ENCODE results near the gene WFDC1.

Gene WFDC1

GRCh38 chr16:84348386-84348888 is 53.8 kb downstream of the WFDC1 start:
- Histone ChIP-seq H3K4me3 (ENCODE audit: low read depth in 1 of 2, low read length in 2 of 2) (no peak overlapping the region), H3K9ac (ENCODE audit: low read depth in 1 of 2, low read length in 2 of 2) (no peak overlapping the region), H3K4me1 (ENCODE audit: control insufficient read depth in 1 of 2, insufficient read depth in 2 of 2, low read length in 2 of 2) (peaks cover 18 to 28% of the 10 kb centered on the region in 2 donors), H3K9me3 (ENCODE audit: control insufficient read depth in 1 of 2, low read length in 2 of 2) (no peaks in the 10 kb centered on the region), H3K36me3 (ENCODE audit: control insufficient read depth in 1 of 2, insufficient read depth in 2 of 2, low read length in 2 of 2) (no peaks in the 10 kb centered on the region), H3K27me3 (ENCODE audit: control insufficient read depth in 1 of 2, insufficient read depth in 2 of 2, low read length in 2 of 2) (no peaks in the 10 kb centered on the region), H3K27ac (ENCODE audit: low read depth, low read length) (no peak overlapping the region)

GRCh38 chr16:84349862-84350684 is 55.4 kb downstream of the WFDC1 start:
- no peaks in the 10 kb centered on the region for H3K27me3 ChIP-seq (ENCODE audit: control insufficient read depth in 1 of 2, insufficient read depth in 2 of 2, low read length in 2 of 2)
- H3K4me3 ChIP-seq (ENCODE audit: low read depth in 1 of 2, low read length in 2 of 2): peak overlapping the region in 1 of 2 donors; percentile 40
- no peaks in the 10 kb centered on the region for H3K36me3 ChIP-seq (ENCODE audit: control insufficient read depth in 1 of 2, insufficient read depth in 2 of 2, low read length in 2 of 2)
- H3K4me1 ChIP-seq (ENCODE audit: control insufficient read depth in 1 of 2, insufficient read depth in 2 of 2, low read length in 2 of 2): peaks cover 18 to 28% of the 10 kb centered on the region in 2 donors
- peak overlapping the region; percentile 20 to 32 for H3K9ac ChIP-seq (ENCODE audit: low read depth in 1 of 2, low read length in 2 of 2)
- H3K9me3 ChIP-seq (ENCODE audit: control insufficient read depth in 1 of 2, low read length in 2 of 2): no peaks in the 10 kb centered on the region
- peak overlapping the region; percentile 23 for H3K27ac ChIP-seq (ENCODE audit: low read depth, low read length)

- Histone ChIP-seq H3K36me3 (ENCODE audit: control insufficient read depth in 1 of 2, insufficient read depth in 2 of 2, low read length in 2 of 2) (no peaks in the 10 kb centered on the region), H3K9me3 (ENCODE audit: control insufficient read depth in 1 of 2, low read length in 2 of 2) (no peaks in the 10 kb centered on the region), H3K27ac (ENCODE audit: low read depth, low read length) (no peak overlapping the region), H3K27me3 (ENCODE audit: control insufficient read depth in 1 of 2, insufficient read depth in 2 of 2, low read length in 2 of 2) (no peaks in the 10 kb centered on the region), H3K9ac (ENCODE audit: low read depth in 1 of 2, low read length in 2 of 2) (peak overlapping the region; percentile 20 to 32), H3K4me3 (ENCODE audit: low read depth in 1 of 2, low read length in 2 of 2) (no peak overlapping the region), H3K4me1 (ENCODE audit: control insufficient read depth in 1 of 2, insufficient read depth in 2 of 2, low read length in 2 of 2) (peaks cover 18 to 28% of the 10 kb centered on the region in 2 donors)
These were observed 56.2 kb downstream of the WFDC1 start for GRCh38 chr16:84350685-84351400.

GRCh38 chr16:84351630-84352029 is 57.0 kb downstream of the WFDC1 start:
- no peaks in the 10 kb centered on the region for H3K36me3 ChIP-seq (ENCODE audit: control insufficient read depth in 1 of 2, insufficient read depth in 2 of 2, low read length in 2 of 2)
- H3K27ac ChIP-seq (ENCODE audit: low read depth, low read length): no peak overlapping the region
- H3K27me3 ChIP-seq (ENCODE audit: control insufficient read depth in 1 of 2, insufficient read depth in 2 of 2, low read length in 2 of 2): no peaks in the 10 kb centered on the region
- no peak overlapping the region for H3K9ac ChIP-seq (ENCODE audit: low read depth in 1 of 2, low read length in 2 of 2)
- no peaks in the 10 kb centered on the region for H3K9me3 ChIP-seq (ENCODE audit: control insufficient read depth in 1 of 2, low read length in 2 of 2)
- H3K4me1 ChIP-seq (ENCODE audit: control insufficient read depth in 1 of 2, insufficient read depth in 2 of 2, low read length in 2 of 2): peaks cover 25 to 36% of the 10 kb centered on the region in 2 donors
- no peak overlapping the region for H3K4me3 ChIP-seq (ENCODE audit: low read depth in 1 of 2, low read length in 2 of 2)

- Histone ChIP-seq H3K4me3 (ENCODE audit: low read depth in 1 of 2, low read length in 2 of 2) (no peak overlapping the region), H3K9ac (ENCODE audit: low read depth in 1 of 2, low read length in 2 of 2) (no peak overlapping the region), H3K27me3 (ENCODE audit: control insufficient read depth in 1 of 2, insufficient read depth in 2 of 2, low read length in 2 of 2) (no peaks in the 10 kb centered on the region), H3K36me3 (ENCODE audit: control insufficient read depth in 1 of 2, insufficient read depth in 2 of 2, low read length in 2 of 2) (no peaks in the 10 kb centered on the region), H3K4me1 (ENCODE audit: control insufficient read depth in 1 of 2, insufficient read depth in 2 of 2, low read length in 2 of 2) (peaks cover 40 to 44% of the 10 kb centered on the region in 2 donors), H3K9me3 (ENCODE audit: control insufficient read depth in 1 of 2, low read length in 2 of 2) (no peaks in the 10 kb centered on the region), H3K27ac (ENCODE audit: low read depth, low read length) (no peak overlapping the region)
These were observed 59.6 kb downstream of the WFDC1 start for GRCh38 chr16:84354306-84354705.

- Histone ChIP-seq H3K9ac (ENCODE audit: low read depth in 1 of 2, low read length in 2 of 2) (no peak overlapping the region), H3K9me3 (ENCODE audit: control insufficient read depth in 1 of 2, low read length in 2 of 2) (no peaks in the 10 kb centered on the region), H3K36me3 (ENCODE audit: control insufficient read depth in 1 of 2, insufficient read depth in 2 of 2, low read length in 2 of 2) (no peaks in the 10 kb centered on the region), H3K4me1 (ENCODE audit: control insufficient read depth in 1 of 2, insufficient read depth in 2 of 2, low read length in 2 of 2) (peaks cover 35 to 41% of the 10 kb centered on the region in 2 donors), H3K27me3 (ENCODE audit: control insufficient read depth in 1 of 2, insufficient read depth in 2 of 2, low read length in 2 of 2) (no peaks in the 10 kb centered on the region), H3K27ac (ENCODE audit: low read depth, low read length) (no peak overlapping the region), H3K4me3 (ENCODE audit: low read depth in 1 of 2, low read length in 2 of 2) (no peak overlapping the region)
These were observed 60.5 kb downstream of the WFDC1 start for GRCh38 chr16:84355149-84355548.

GRCh38 chr16:84356176-84356575 is 61.5 kb downstream of the WFDC1 start:
- peak overlapping the region in 1 of 2 donors; percentile 1 for H3K9ac ChIP-seq (ENCODE audit: low read depth in 1 of 2, low read length in 2 of 2)
- H3K27ac ChIP-seq (ENCODE audit: low read depth, low read length): no peak overlapping the region
- H3K27me3 ChIP-seq (ENCODE audit: control insufficient read depth in 1 of 2, insufficient read depth in 2 of 2, low read length in 2 of 2): no peaks in the 10 kb centered on the region
- H3K4me1 ChIP-seq (ENCODE audit: control insufficient read depth in 1 of 2, insufficient read depth in 2 of 2, low read length in 2 of 2): peaks cover 28 to 32% of the 10 kb centered on the region in 2 donors
- no peak overlapping the region for H3K4me3 ChIP-seq (ENCODE audit: low read depth in 1 of 2, low read length in 2 of 2)
- no peaks in the 10 kb centered on the region for H3K36me3 ChIP-seq (ENCODE audit: control insufficient read depth in 1 of 2, insufficient read depth in 2 of 2, low read length in 2 of 2)
- H3K9me3 ChIP-seq (ENCODE audit: control insufficient read depth in 1 of 2, low read length in 2 of 2): no peaks in the 10 kb centered on the region

GRCh38 chr16:84356591-84357116 is 62.0 kb downstream of the WFDC1 start:
- Histone ChIP-seq H3K27ac (ENCODE audit: low read depth, low read length) (no peak overlapping the region), H3K4me1 (ENCODE audit: control insufficient read depth in 1 of 2, insufficient read depth in 2 of 2, low read length in 2 of 2) (peaks cover 24 to 31% of the 10 kb centered on the region in 2 donors), H3K27me3 (ENCODE audit: control insufficient read depth in 1 of 2, insufficient read depth in 2 of 2, low read length in 2 of 2) (no peaks in the 10 kb centered on the region), H3K9ac (ENCODE audit: low read depth in 1 of 2, low read length in 2 of 2) (peak overlapping the region in 1 of 2 donors; percentile 1), H3K36me3 (ENCODE audit: control insufficient read depth in 1 of 2, insufficient read depth in 2 of 2, low read length in 2 of 2) (no peaks in the 10 kb centered on the region), H3K4me3 (ENCODE audit: low read depth in 1 of 2, low read length in 2 of 2) (no peak overlapping the region), H3K9me3 (ENCODE audit: control insufficient read depth in 1 of 2, low read length in 2 of 2) (no peaks in the 10 kb centered on the region)

GRCh38 chr16:84357191-84357651 is 62.5 kb downstream of the WFDC1 start:
- Histone ChIP-seq H3K27ac (ENCODE audit: low read depth, low read length) (no peak overlapping the region), H3K27me3 (ENCODE audit: control insufficient read depth in 1 of 2, insufficient read depth in 2 of 2, low read length in 2 of 2) (no peaks in the 10 kb centered on the region), H3K9me3 (ENCODE audit: control insufficient read depth in 1 of 2, low read length in 2 of 2) (no peaks in the 10 kb centered on the region), H3K9ac (ENCODE audit: low read depth in 1 of 2, low read length in 2 of 2) (no peak overlapping the region), H3K4me3 (ENCODE audit: low read depth in 1 of 2, low read length in 2 of 2) (no peak overlapping the region), H3K36me3 (ENCODE audit: control insufficient read depth in 1 of 2, insufficient read depth in 2 of 2, low read length in 2 of 2) (no peaks in the 10 kb centered on the region), H3K4me1 (ENCODE audit: control insufficient read depth in 1 of 2, insufficient read depth in 2 of 2, low read length in 2 of 2) (peaks cover 25 to 32% of the 10 kb centered on the region in 2 donors)

Data from duodenal mucosa (tissue), 2 donors.